ENCODE results near the gene SEC24B. TPM values are rescaled to one million over a fixed set of nuclear protein-coding genes. Genes with fewer than 3 reads are reported as not detected.
"Not testable (repeated sequence)": the region's sequence is repeated elsewhere in the genome, so short reads cannot be mapped to it uniquely, and the experiment has no call there.

Gene SEC24B
- total RNA-seq, 1 donor from 2014 or later, result 49.6 TPM

GRCh38 chr4:109574931-109575804 lies 141.6 kb downstream of the SEC24B start:
- Mint-ChIP-seq H3K27me3 (ENCODE audit: unreplicated experiment) (peaks cover 3% of the 10 kb centered on the region), H3K27ac (ENCODE audit: unreplicated experiment) (no peak overlapping the region), H3K4me3 (ENCODE audit: unreplicated experiment) (no peak overlapping the region), H3K36me3 (ENCODE audit: low read depth, unreplicated experiment) (no peaks in the 10 kb centered on the region), H3K4me1 (ENCODE audit: unreplicated experiment) (peaks cover 30% of the 10 kb centered on the region), H3K9me3 (ENCODE audit: unreplicated experiment) (no peaks in the 10 kb centered on the region)
- DNase-seq (ENCODE audit: low spot score), result no peak
- TF ChIP-seq CTCF (IDR thresholded peaks at IDR 0.05; ENCODE audit: unreplicated experiment), result no peak

GRCh38 chr4:109576462-109576861 lies 142.8 kb downstream of the SEC24B start:
- TF ChIP-seq CTCF (IDR thresholded peaks at IDR 0.05; ENCODE audit: unreplicated experiment), result no peak
- peaks cover 7% of the 10 kb centered on the region for H3K36me3 Mint-ChIP-seq (ENCODE audit: low read depth, unreplicated experiment)
- H3K9me3 Mint-ChIP-seq (ENCODE audit: unreplicated experiment), result no peaks in the 10 kb centered on the region
- H3K27ac Mint-ChIP-seq (ENCODE audit: unreplicated experiment), result peak overlapping the region; percentile 94
- H3K4me1 Mint-ChIP-seq (ENCODE audit: unreplicated experiment), result peaks cover 30% of the 10 kb centered on the region
- DNase-seq (ENCODE audit: low spot score), result no peak
- H3K27me3 Mint-ChIP-seq (ENCODE audit: unreplicated experiment), result peaks cover 3% of the 10 kb centered on the region
- no peak overlapping the region for H3K4me3 Mint-ChIP-seq (ENCODE audit: unreplicated experiment)

DNA sequence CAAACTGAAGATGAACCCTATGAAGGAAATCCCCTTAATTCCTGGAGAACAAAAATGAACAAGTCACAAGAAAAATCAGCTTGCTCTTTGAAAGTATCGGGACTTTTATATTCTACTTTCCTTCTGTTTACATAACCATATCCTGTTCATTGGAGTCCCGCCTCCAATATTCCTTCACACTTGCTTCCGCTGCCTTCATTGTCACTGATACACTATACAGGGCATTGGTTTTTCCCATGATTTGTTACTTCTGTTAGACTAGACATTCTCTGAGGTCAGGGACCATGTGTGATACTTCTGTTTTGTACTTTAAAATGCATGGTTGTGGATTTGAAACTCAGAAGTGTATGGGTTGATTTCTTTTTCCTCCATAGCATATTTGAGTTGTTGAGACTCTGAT lies 145.2 kb downstream of the SEC24B start:
- Mint-ChIP-seq H3K27me3 (ENCODE audit: unreplicated experiment) (peaks cover 6% of the 10 kb centered on the region), H3K27ac (ENCODE audit: unreplicated experiment) (no peak overlapping the region), H3K4me3 (ENCODE audit: unreplicated experiment) (no peak overlapping the region), H3K4me1 (ENCODE audit: unreplicated experiment) (peaks cover 26% of the 10 kb centered on the region), H3K36me3 (ENCODE audit: low read depth, unreplicated experiment) (peaks cover 7% of the 10 kb centered on the region), H3K9me3 (ENCODE audit: unreplicated experiment) (peaks cover 5% of the 10 kb centered on the region)
- no peak for DNase-seq (ENCODE audit: low spot score)
- TF ChIP-seq CTCF (IDR thresholded peaks at IDR 0.05; ENCODE audit: unreplicated experiment), result no peak

- H3K27me3 Mint-ChIP-seq (ENCODE audit: unreplicated experiment); H3K4me3 Mint-ChIP-seq (ENCODE audit: unreplicated experiment): not testable (repeated sequence)
Observed at GRCh38 chr4:109579997-109580396, 146.4 kb downstream of the SEC24B start.

DNA sequence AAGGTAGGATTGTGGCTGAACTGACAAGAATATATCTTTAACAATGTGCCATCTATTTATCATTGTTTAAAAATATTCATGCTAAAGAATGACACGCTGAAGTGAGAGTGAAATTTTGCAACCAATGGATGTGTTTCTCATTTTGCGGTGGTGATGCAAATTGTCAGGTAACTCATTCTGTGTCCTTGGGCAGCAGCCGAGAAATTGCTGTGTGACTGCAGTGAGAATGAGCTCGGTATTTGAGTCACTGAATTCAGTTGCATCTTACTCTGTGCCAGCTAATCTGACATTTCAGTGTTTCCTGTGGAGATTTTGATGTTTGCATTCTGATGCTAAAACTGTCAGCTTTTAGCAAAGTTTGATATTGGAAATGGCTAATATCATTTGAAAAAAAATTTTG lies 154.6 kb downstream of the SEC24B start:
- peaks cover under 1% of the 10 kb centered on the region for H3K9me3 Mint-ChIP-seq (ENCODE audit: unreplicated experiment)
- TF ChIP-seq CTCF (IDR thresholded peaks at IDR 0.05; ENCODE audit: unreplicated experiment), result no peak
- no peak overlapping the region for H3K4me3 Mint-ChIP-seq (ENCODE audit: unreplicated experiment)
- peaks cover 7% of the 10 kb centered on the region for H3K36me3 Mint-ChIP-seq (ENCODE audit: low read depth, unreplicated experiment)
- no peak for DNase-seq (ENCODE audit: low spot score)
- no peaks in the 10 kb centered on the region for H3K27me3 Mint-ChIP-seq (ENCODE audit: unreplicated experiment)
- peaks cover 2% of the 10 kb centered on the region for H3K4me1 Mint-ChIP-seq (ENCODE audit: unreplicated experiment)
- no peak overlapping the region for H3K27ac Mint-ChIP-seq (ENCODE audit: unreplicated experiment)

More at GRCh38 chr4:109579997-109580396, 146.4 kb downstream of the SEC24B start:
- not testable (repeated sequence) for H3K27ac Mint-ChIP-seq (ENCODE audit: unreplicated experiment); DNase-seq (ENCODE audit: low spot score); H3K9me3 Mint-ChIP-seq (ENCODE audit: unreplicated experiment); H3K36me3 Mint-ChIP-seq (ENCODE audit: low read depth, unreplicated experiment)
- peaks cover 17% of the 10 kb centered on the region for H3K4me1 Mint-ChIP-seq (ENCODE audit: unreplicated experiment)
